ENCODE results near the gene JARID2. TPM values are rescaled to one million over a fixed set of nuclear protein-coding genes. Genes with fewer than 3 reads are reported as not detected.

JARID2 gene
- polyA plus RNA-seq, 5 donors: 14.7 to 18.1 (median 17.7) TPM

GRCh38 chr6:15331629-15332251, 85.9 kb downstream of the JARID2 start:
- DNase-seq: no peak

- peak; percentile 57 to 64 for DNase-seq
These were observed 86.6 kb downstream of the JARID2 start for GRCh38 chr6:15332446-15332845.

- DNase-seq: no peak
These were observed 89.5 kb downstream of the JARID2 start for GRCh38 chr6:15335385-15335784.

- no peak for DNase-seq
These were observed 90.0 kb downstream of the JARID2 start for GRCh38 chr6:15335916-15336315.

GRCh38 chr6:15336900-15337560, 91.2 kb downstream of the JARID2 start:
- DNase-seq: no peak

GRCh38 chr6:15337582-15337981, 91.7 kb downstream of the JARID2 start:
- no peak for DNase-seq

- no peak for DNase-seq
These were observed 92.6 kb downstream of the JARID2 start for GRCh38 chr6:15338476-15338875.

- DNase-seq: no peak
These were observed 93.2 kb downstream of the JARID2 start for GRCh38 chr6:15339081-15339480.

GRCh38 chr6:15340105-15340601, 94.3 kb downstream of the JARID2 start:
- DNase-seq: no peak

GRCh38 chr6:15340775-15341174, 94.9 kb downstream of the JARID2 start:
- no peak for DNase-seq

- DNase-seq: no peak
These were observed 95.6 kb downstream of the JARID2 start for GRCh38 chr6:15341311-15342001.

GRCh38 chr6:15342114-15342513, 96.2 kb downstream of the JARID2 start:
- DNase-seq: no peak

GRCh38 chr6:15343490-15344191, 97.8 kb downstream of the JARID2 start:
- DNase-seq: no peak

GRCh38 chr6:15344192-15344519, 98.3 kb downstream of the JARID2 start:
- DNase-seq: no peak

GRCh38 chr6:15344831-15345230, 99.0 kb downstream of the JARID2 start:
- peak in 1 of 2 donors; percentile 60 for DNase-seq

- no peak for DNase-seq
These were observed 100.4 kb downstream of the JARID2 start for GRCh38 chr6:15346315-15346714.

GRCh38 chr6:15348528-15348927, 102.7 kb downstream of the JARID2 start:
- DNase-seq: no peak

- no peak for DNase-seq
These were observed 103.5 kb downstream of the JARID2 start for GRCh38 chr6:15349379-15349778.

- DNase-seq: no peak
These were observed 104.7 kb downstream of the JARID2 start for GRCh38 chr6:15350386-15351083.

- no peak for DNase-seq
These were observed 105.8 kb downstream of the JARID2 start for GRCh38 chr6:15351631-15352030.

- no peak for DNase-seq
These were observed 106.4 kb downstream of the JARID2 start for GRCh38 chr6:15352220-15352619.

- no peak for DNase-seq
These were observed 107.0 kb downstream of the JARID2 start for GRCh38 chr6:15352845-15353244.
